Measurements from ENCODE around the gene TDRD10. TPM values are rescaled to one million over a fixed set of nuclear protein-coding genes. Genes with fewer than 3 reads are reported as not detected.
A peak's percentile ranks its signal among the peaks of the same experiment; 100 is the strongest.

The TDRD10 gene
- total RNA-seq, 6 experiments from 2014 or later = not detected

DNA sequence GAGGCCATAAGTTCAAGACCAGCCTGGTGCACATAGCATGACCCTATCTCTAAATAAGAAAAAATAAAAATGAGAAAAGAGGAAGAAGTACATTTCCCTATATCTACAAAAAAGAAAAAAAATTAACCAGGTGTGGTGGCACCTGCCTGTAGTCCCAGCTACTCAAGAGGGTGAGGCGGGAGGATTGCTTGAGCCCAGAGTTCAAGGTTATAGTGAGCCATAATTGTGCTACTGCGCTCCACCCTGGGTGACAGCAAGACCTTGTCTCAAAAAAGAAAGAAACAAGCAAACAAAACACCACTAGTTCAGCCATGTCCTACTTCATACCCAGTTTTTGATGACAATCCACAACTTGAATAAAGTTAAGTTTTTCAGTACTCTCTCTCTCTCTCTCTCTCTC, 30.7 kb upstream of the TDRD10 start:
- no peak for DNase-seq
- TF ChIP-seq CTCF (IDR thresholded peaks at IDR 0.05) = no peak
- peaks cover 7% of the 10 kb centered on the region for H3K4me1 Mint-ChIP-seq (ENCODE audit: low read depth)
- no peaks in the 10 kb centered on the region for H3K36me3 Mint-ChIP-seq (ENCODE audit: low read depth)
- H3K4me3 Mint-ChIP-seq = no peak overlapping the region
- peaks cover 7% of the 10 kb centered on the region for H3K27me3 Mint-ChIP-seq (ENCODE audit: insufficient read depth)
- no peak overlapping the region for H3K27ac Mint-ChIP-seq
- no peaks in the 10 kb centered on the region for H3K9me3 Mint-ChIP-seq

DNA sequence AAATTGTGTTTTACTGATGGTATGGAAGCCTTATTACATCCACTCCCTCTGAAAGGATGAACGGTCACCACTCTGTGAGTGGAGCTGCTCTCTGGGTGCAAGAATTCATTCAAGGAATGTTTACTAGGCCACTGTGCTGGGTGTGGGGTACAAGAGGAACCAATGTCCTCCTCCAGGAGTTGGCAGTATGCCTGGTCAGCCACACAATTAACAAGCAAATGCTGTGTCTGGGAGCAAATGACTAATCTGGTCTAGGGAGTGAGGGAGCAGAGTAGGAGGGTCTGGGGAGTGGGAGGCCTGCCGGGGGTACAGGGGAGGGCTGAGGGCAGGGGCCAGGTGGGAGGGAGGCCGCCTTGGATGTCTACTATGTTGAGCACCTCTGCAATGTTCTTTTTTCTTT, 27.2 kb upstream of the TDRD10 start:
- no peak overlapping the region for H3K4me3 Mint-ChIP-seq
- peak; percentile 91 for DNase-seq
- H3K27ac Mint-ChIP-seq = peak overlapping the region; percentile 38; the same call in 1 of the 2 replicates
- peaks cover 2% of the 10 kb centered on the region for H3K27me3 Mint-ChIP-seq (ENCODE audit: insufficient read depth)
- no peaks in the 10 kb centered on the region for H3K36me3 Mint-ChIP-seq (ENCODE audit: low read depth)
- no peak for TF ChIP-seq CTCF (IDR thresholded peaks at IDR 0.05)
- H3K9me3 Mint-ChIP-seq = no peaks in the 10 kb centered on the region
- H3K4me1 Mint-ChIP-seq (ENCODE audit: low read depth) = peaks cover 26% of the 10 kb centered on the region

DNA sequence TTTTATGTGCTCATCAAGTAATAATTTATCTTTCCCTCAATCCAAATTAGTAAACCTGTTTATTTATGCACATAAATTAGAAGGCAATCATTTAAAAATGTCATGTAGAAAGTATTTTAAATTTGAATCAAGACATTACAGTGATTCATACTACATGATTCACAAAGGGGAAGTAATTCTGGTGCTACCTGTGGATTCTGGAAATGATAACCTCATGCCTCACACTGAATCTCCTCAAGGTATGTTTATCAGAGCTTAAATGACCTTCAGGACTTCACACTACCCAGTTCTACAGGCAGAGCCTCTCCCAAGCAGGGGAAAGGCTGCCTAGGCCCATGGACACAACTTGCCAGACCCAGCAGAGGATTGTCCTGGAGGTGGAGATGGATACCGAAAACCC, 25.2 kb upstream of the TDRD10 start:
- no peaks in the 10 kb centered on the region for H3K36me3 Mint-ChIP-seq (ENCODE audit: low read depth)
- no peaks in the 10 kb centered on the region for H3K9me3 Mint-ChIP-seq
- H3K4me3 Mint-ChIP-seq = no peak overlapping the region
- no peak overlapping the region for H3K27ac Mint-ChIP-seq
- H3K27me3 Mint-ChIP-seq (ENCODE audit: insufficient read depth) = peaks cover 2% of the 10 kb centered on the region
- TF ChIP-seq CTCF (IDR thresholded peaks at IDR 0.05) = no peak
- peaks cover 28% of the 10 kb centered on the region for H3K4me1 Mint-ChIP-seq (ENCODE audit: low read depth)
- DNase-seq = no peak

- no peaks in the 10 kb centered on the region for H3K36me3 Mint-ChIP-seq (ENCODE audit: low read depth)
- no peak for DNase-seq
- no peak for TF ChIP-seq CTCF (IDR thresholded peaks at IDR 0.05)
- H3K9me3 Mint-ChIP-seq = no peaks in the 10 kb centered on the region
- peaks cover 28% of the 10 kb centered on the region for H3K4me1 Mint-ChIP-seq (ENCODE audit: low read depth)
- no peak overlapping the region for H3K4me3 Mint-ChIP-seq
- no peak overlapping the region for H3K27ac Mint-ChIP-seq
- H3K27me3 Mint-ChIP-seq (ENCODE audit: insufficient read depth) = peaks cover 2% of the 10 kb centered on the region
Observed at GRCh38 chr1:154478013-154478412, 24.0 kb upstream of the TDRD10 start.

DNA sequence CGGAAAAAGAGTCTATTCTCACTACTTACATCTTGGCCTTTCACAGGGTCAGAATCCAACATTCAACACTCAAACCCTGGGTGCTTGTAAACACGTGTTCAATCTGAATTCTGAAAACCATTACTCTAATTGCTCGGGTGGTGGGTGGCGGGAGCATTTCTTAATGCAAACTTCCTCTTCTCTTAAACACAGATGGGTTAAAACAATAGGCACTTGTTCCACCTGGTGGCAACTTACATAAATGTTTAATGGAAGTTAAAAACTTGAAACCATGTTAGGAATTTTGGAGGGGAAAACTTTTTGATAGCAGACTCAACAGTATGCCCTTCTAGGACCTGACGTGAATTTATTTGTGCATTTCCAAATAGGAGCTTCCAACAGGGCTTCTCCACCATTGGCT, 23.4 kb upstream of the TDRD10 start:
- H3K4me1 Mint-ChIP-seq (ENCODE audit: low read depth) = peaks cover 28% of the 10 kb centered on the region
- peaks cover 4% of the 10 kb centered on the region; the same call in 1 of the 2 replicates for H3K27me3 Mint-ChIP-seq (ENCODE audit: insufficient read depth)
- H3K9me3 Mint-ChIP-seq = no peaks in the 10 kb centered on the region
- H3K27ac Mint-ChIP-seq = no peak overlapping the region
- TF ChIP-seq CTCF (IDR thresholded peaks at IDR 0.05) = peak; percentile 63
- DNase-seq = no peak
- H3K36me3 Mint-ChIP-seq (ENCODE audit: low read depth) = no peaks in the 10 kb centered on the region
- H3K4me3 Mint-ChIP-seq = no peak overlapping the region

Data from HFFc6 (cell line).